Ishikawa (cell line): ENCODE data around the gene EGR1.

Source experiments
- CEBPB ChIP-seq: IDR thresholded peaks from 2 replicates; pipeline ENCODE4 v1.6.1; 2012
- CREB1 ChIP-seq: IDR thresholded peaks from 2 replicates; pipeline ENCODE4 v1.6.1; 2012; ENCODE audit warnings: low read depth
- EGR1 ChIP-seq: IDR thresholded peaks from 2 replicates; pipeline ENCODE4 v1.6.1; 2012
- EP300 ChIP-seq: IDR thresholded peaks from 2 replicates; pipeline ENCODE4 v1.6.1; 2012; ENCODE audit warnings: borderline replicate concordance
- FOXM1 ChIP-seq: IDR thresholded peaks from 2 replicates; pipeline ENCODE4 v1.6.1; 2012; ENCODE audit warnings: low read depth, borderline replicate concordance
- NFIC ChIP-seq: IDR thresholded peaks from 2 replicates; pipeline ENCODE4 v1.6.1; 2012
- RAD21 ChIP-seq: IDR thresholded peaks from 2 replicates; pipeline ENCODE4 v1.6.1; 2012; ENCODE audit warnings: low read depth
- TAF1 ChIP-seq: IDR thresholded peaks from 2 replicates; pipeline ENCODE4 v1.6.1; 2012; ENCODE audit warnings: low read depth, mild to moderate bottlenecking
- TCF12 ChIP-seq: IDR thresholded peaks from 2 replicates; pipeline ENCODE4 v1.6.1; 2012; ENCODE audit warnings: low read depth
- TEAD4 ChIP-seq: IDR thresholded peaks from 2 replicates; pipeline ENCODE4 v1.6.1; 2012
- YY1 ChIP-seq: IDR thresholded peaks from 2 replicates; pipeline ENCODE4 v1.6.1; 2012; ENCODE audit warnings: low read depth
- ZBTB7A ChIP-seq: IDR thresholded peaks from 2 replicates; pipeline ENCODE4 v1.6.1; 2012; ENCODE audit warnings: low read depth
- TF ChIP-seq, protein P1 (sequence below): IDR thresholded peaks from 2 replicates; pipeline ENCODE4 v1.6.1; 2012
- TF ChIP-seq, protein P2 (sequence below): IDR thresholded peaks from 2 replicates; pipeline ENCODE4 v1.6.1; 2012; ENCODE audit warnings: low read depth, mild to moderate bottlenecking
- TF ChIP-seq, protein P3 (sequence below): IDR thresholded peaks from 2 replicates; pipeline ENCODE4 v1.6.1; 2012

Gene EGR1

DNA sequence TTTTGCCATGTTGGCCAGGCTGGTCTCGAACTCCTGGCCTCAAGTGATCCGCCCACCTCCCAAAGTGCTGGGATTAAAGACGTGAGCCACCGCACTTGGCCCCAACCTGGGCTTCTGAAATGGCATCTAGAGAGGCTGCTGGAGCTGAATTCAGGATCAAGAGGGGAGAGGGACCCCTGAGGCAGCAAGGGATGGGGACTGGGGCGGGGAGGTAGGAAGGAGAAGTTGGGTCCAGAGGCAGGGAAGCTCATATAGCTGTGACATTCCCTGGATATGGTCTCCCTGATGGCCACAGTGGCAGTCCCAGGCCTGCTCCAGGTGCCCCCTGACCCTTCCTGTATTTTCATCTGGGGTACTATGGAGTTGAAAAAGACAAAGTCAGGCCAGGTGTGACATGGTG, 14.3 kb upstream of the EGR1 start:
- TF ChIP-seq TEAD4 (no peak), TAF1 (no peak), ZBTB7A (no peak), EGR1 (no peak), TCF12 (no peak), CREB1 (no peak), NFIC (no peak), CEBPB (no peak), RAD21 (no peak), YY1 (no peak), FOXM1 (no peak), EP300 (no peak)
- TF ChIP-seq, protein P1, sequence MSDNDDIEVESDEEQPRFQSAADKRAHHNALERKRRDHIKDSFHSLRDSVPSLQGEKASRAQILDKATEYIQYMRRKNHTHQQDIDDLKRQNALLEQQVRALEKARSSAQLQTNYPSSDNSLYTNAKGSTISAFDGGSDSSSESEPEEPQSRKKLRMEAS = no peak
- TF ChIP-seq, protein P2, sequence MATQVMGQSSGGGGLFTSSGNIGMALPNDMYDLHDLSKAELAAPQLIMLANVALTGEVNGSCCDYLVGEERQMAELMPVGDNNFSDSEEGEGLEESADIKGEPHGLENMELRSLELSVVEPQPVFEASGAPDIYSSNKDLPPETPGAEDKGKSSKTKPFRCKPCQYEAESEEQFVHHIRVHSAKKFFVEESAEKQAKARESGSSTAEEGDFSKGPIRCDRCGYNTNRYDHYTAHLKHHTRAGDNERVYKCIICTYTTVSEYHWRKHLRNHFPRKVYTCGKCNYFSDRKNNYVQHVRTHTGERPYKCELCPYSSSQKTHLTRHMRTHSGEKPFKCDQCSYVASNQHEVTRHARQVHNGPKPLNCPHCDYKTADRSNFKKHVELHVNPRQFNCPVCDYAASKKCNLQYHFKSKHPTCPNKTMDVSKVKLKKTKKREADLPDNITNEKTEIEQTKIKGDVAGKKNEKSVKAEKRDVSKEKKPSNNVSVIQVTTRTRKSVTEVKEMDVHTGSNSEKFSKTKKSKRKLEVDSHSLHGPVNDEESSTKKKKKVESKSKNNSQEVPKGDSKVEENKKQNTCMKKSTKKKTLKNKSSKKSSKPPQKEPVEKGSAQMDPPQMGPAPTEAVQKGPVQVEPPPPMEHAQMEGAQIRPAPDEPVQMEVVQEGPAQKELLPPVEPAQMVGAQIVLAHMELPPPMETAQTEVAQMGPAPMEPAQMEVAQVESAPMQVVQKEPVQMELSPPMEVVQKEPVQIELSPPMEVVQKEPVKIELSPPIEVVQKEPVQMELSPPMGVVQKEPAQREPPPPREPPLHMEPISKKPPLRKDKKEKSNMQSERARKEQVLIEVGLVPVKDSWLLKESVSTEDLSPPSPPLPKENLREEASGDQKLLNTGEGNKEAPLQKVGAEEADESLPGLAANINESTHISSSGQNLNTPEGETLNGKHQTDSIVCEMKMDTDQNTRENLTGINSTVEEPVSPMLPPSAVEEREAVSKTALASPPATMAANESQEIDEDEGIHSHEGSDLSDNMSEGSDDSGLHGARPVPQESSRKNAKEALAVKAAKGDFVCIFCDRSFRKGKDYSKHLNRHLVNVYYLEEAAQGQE = no peak
- TF ChIP-seq, protein P3, sequence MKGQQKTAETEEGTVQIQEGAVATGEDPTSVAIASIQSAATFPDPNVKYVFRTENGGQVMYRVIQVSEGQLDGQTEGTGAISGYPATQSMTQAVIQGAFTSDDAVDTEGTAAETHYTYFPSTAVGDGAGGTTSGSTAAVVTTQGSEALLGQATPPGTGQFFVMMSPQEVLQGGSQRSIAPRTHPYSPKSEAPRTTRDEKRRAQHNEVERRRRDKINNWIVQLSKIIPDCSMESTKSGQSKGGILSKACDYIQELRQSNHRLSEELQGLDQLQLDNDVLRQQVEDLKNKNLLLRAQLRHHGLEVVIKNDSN = no peak

GRCh38 chr5:138452720-138453119, 12.6 kb upstream of the EGR1 start:
- no peak for TF ChIP-seq EGR1
- no peak for TF ChIP-seq FOXM1
- TF ChIP-seq ZBTB7A = no peak
- no peak for TF ChIP-seq TCF12
- no peak for TF ChIP-seq RAD21
- TF ChIP-seq CEBPB = no peak
- no peak for TF ChIP-seq CREB1
- no peak for TF ChIP-seq YY1
- TF ChIP-seq, protein P3 = no peak
- TF ChIP-seq, protein P1 = no peak
- no peak for TF ChIP-seq TEAD4
- TF ChIP-seq NFIC = no peak
- no peak for TF ChIP-seq TAF1
- no peak for TF ChIP-seq EP300
- TF ChIP-seq, protein P2 = no peak

GRCh38 chr5:138453590-138453989, 11.7 kb upstream of the EGR1 start:
- no peak for TF ChIP-seq EP300
- no peak for TF ChIP-seq CREB1
- TF ChIP-seq RAD21 = no peak
- no peak for TF ChIP-seq ZBTB7A
- TF ChIP-seq NFIC = no peak
- TF ChIP-seq TEAD4 = no peak
- TF ChIP-seq TCF12 = no peak
- no peak for TF ChIP-seq EGR1
- TF ChIP-seq, protein P3 = no peak
- TF ChIP-seq, protein P1 = no peak
- TF ChIP-seq, protein P2 = no peak
- no peak for TF ChIP-seq YY1
- TF ChIP-seq TAF1 = no peak
- no peak for TF ChIP-seq FOXM1
- no peak for TF ChIP-seq CEBPB

DNA sequence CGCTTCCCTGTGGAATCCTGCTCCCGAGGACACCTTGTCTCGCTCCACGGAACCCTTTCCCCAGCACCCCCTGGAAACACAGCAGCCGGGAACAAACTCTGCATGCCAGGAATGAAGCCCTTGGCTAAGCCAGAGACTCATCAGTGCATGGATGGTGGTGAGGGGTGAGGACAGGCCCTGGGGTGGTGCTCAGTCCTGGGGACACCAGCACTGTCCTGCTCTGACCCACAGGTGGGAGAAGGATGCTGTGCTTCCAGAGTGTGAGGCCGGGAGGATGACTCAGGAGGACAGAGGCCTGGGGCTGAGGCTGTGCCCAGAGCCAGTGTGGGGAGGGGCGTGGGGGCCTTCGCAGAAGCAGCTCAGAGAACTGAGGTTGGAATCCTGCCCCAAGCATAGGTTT, 11.2 kb upstream of the EGR1 start:
- no peak for TF ChIP-seq TCF12
- no peak for TF ChIP-seq TEAD4
- TF ChIP-seq, protein P1 = no peak
- no peak for TF ChIP-seq CREB1
- no peak for TF ChIP-seq TAF1
- TF ChIP-seq RAD21 = no peak
- TF ChIP-seq, protein P2 = no peak
- TF ChIP-seq FOXM1 = no peak
- no peak for TF ChIP-seq EGR1
- TF ChIP-seq YY1 = no peak
- TF ChIP-seq, protein P3 = no peak
- TF ChIP-seq CEBPB = no peak
- no peak for TF ChIP-seq ZBTB7A
